ENCODE data around the gene ZNF738.

- TF ChIP-seq CTCF (IDR thresholded peaks at IDR 0.05; ENCODE audit: extremely low read depth in 1 of 2, insufficient read depth in 1 of 2, low read depth in 1 of 2, low read length in 2 of 2) = no peak
- TF ChIP-seq EZH2 (IDR thresholded peaks at IDR 0.05; ENCODE audit: borderline replicate concordance, low read depth, low read length, severe bottlenecking) = no peak
- TF ChIP-seq POLR2AphosphoS5 (IDR thresholded peaks at IDR 0.05; ENCODE audit: insufficient read depth, low read depth, low read length) = no peak
Observed at GRCh38 chr19:21335721-21336120, 23.1 kb upstream of the ZNF738 start.
